ENCODE data around the gene SPP1. TPM values are rescaled to one million over a fixed set of nuclear protein-coding genes. Genes with fewer than 3 reads are reported as not detected.

Gene SPP1
- polyA plus RNA-seq, 1 of the 3 experiments (the other 2 are of a cell fraction) = 0.82 TPM

DNA sequence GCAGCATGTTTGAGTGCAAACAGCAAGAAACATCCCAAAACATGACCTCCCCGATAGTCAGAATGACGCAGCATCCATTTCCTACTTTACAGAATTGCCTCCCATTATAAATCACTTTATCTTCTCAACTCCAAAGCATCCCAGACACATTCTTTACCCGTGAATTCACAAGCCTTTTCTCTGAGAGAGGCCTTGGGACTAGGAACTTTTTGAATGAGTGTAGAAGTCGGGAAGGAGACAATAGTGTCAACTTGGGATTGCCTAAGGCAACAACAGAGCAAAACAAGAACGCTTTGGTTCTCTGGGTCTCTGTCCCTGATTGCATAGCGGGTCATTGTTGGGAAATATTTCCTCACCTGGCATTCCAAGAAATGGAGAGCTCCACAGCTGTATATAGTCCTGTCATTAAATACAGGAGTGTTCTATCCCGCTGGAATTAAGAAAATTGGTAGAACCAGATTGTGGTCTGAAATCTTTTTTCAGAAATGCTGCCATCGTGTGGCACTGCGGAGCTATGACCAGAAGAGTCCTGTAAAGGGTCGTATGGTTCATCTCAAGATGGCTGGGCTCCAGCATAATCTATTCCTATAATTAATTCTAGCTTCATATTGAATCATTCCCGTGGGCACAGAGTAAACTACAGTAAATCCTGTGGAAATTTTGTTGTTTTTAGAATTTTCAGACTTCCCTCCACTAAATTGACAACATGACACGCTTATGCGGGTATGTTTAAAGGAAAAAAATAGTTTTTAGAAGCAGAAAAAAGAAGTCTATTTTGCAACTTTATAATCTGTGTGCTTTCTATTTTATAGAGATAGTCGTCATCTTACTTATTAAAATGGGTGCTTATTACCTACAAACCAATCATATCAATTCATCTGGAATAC lies 2.0 kb upstream of the SPP1 start:
- H4K20me1 ChIP-seq (ENCODE audit: insufficient read depth) = no peaks in the 10 kb centered on the region
- no peaks in the 10 kb centered on the region for H3K36me3 ChIP-seq (replicated peaks in 1 of 2; ENCODE audit: control insufficient read depth in 1 of 2, insufficient read depth in 2 of 2, low read length in 1 of 2)
- no peaks in the 10 kb centered on the region for H3K9me3 ChIP-seq
- peak overlapping the region in 1 of 2 experiments; percentile 69; a peak in 2 of 4 replicates for H3K27ac ChIP-seq (ENCODE audit: low read depth in 2 of 2, low read length in 1 of 2)
- 30% methylated on average over 14 of the region's 14 CpGs for WGBS (ENCODE audit: low lambda C conversion rate)
- no peak for TF ChIP-seq EP300 (IDR thresholded peaks at IDR 0.05; ENCODE audit: borderline replicate concordance in 1 of 2, low read depth in 1 of 2, low read length in 1 of 2)
- TF ChIP-seq, protein P1, sequence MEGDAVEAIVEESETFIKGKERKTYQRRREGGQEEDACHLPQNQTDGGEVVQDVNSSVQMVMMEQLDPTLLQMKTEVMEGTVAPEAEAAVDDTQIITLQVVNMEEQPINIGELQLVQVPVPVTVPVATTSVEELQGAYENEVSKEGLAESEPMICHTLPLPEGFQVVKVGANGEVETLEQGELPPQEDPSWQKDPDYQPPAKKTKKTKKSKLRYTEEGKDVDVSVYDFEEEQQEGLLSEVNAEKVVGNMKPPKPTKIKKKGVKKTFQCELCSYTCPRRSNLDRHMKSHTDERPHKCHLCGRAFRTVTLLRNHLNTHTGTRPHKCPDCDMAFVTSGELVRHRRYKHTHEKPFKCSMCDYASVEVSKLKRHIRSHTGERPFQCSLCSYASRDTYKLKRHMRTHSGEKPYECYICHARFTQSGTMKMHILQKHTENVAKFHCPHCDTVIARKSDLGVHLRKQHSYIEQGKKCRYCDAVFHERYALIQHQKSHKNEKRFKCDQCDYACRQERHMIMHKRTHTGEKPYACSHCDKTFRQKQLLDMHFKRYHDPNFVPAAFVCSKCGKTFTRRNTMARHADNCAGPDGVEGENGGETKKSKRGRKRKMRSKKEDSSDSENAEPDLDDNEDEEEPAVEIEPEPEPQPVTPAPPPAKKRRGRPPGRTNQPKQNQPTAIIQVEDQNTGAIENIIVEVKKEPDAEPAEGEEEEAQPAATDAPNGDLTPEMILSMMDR (IDR thresholded peaks at IDR 0.05) = peak; percentile 88
- TF ChIP-seq TCF12 (IDR thresholded peaks at IDR 0.05) = no peak
- no peak for TF ChIP-seq JUND (IDR thresholded peaks at IDR 0.05)
- TF ChIP-seq GATA2 (CRISPR knock-in tag; IDR thresholded peaks at IDR 0.05) = no peak
- no peak for TF ChIP-seq ELF1 (IDR thresholded peaks at IDR 0.05)
- TF ChIP-seq, protein P2, sequence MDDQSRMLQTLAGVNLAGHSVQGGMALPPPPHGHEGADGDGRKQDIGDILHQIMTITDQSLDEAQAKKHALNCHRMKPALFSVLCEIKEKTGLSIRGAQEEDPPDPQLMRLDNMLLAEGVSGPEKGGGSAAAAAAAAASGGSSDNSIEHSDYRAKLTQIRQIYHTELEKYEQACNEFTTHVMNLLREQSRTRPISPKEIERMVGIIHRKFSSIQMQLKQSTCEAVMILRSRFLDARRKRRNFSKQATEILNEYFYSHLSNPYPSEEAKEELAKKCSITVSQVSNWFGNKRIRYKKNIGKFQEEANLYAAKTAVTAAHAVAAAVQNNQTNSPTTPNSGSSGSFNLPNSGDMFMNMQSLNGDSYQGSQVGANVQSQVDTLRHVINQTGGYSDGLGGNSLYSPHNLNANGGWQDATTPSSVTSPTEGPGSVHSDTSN (IDR thresholded peaks at IDR 0.05) = 0 out of 2 replicates have a peak, but pooled peaks have one; percentile 9
- no peak for TF ChIP-seq FOXM1 (IDR thresholded peaks at IDR 0.05; ENCODE audit: low read depth)
- no peak for TF ChIP-seq RFX5 (IDR thresholded peaks at IDR 0.05; ENCODE audit: low read length)
- TF ChIP-seq, protein P3, sequence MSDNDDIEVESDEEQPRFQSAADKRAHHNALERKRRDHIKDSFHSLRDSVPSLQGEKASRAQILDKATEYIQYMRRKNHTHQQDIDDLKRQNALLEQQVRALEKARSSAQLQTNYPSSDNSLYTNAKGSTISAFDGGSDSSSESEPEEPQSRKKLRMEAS (IDR thresholded peaks at IDR 0.05; ENCODE audit: low read depth) = no peak
- no peak for TF ChIP-seq NFIC (IDR thresholded peaks at IDR 0.05; ENCODE audit: borderline replicate concordance)
- no peak for TF ChIP-seq EZH2phosphoT487 (IDR thresholded peaks at IDR 0.05; ENCODE audit: borderline replicate concordance, low read depth)
- TF ChIP-seq NRF1 (IDR thresholded peaks at IDR 0.05; ENCODE audit: low read depth, low read length) = no peak
- TF ChIP-seq SIN3A (IDR thresholded peaks at IDR 0.05; ENCODE audit: borderline replicate concordance, low read depth, low read length) = no peak
- no peak; the same call in 1 of the 2 replicates for TF ChIP-seq FOSL2 (IDR thresholded peaks at IDR 0.05; ENCODE audit: borderline replicate concordance, low read depth)
- TF ChIP-seq RAD21 (IDR thresholded peaks at IDR 0.05; ENCODE audit: low read length) = peak; percentile 77
- TF ChIP-seq RXRA (IDR thresholded peaks at IDR 0.05; ENCODE audit: borderline replicate concordance, low read depth) = no peak
- TF ChIP-seq SMC3 (IDR thresholded peaks at IDR 0.05; ENCODE audit: low read depth, low read length) = peak; percentile 75
- no peaks in the 10 kb centered on the region; a peak in 1 of 4 replicates for H3K4me1 ChIP-seq (ENCODE audit: control insufficient read depth in 1 of 2, insufficient read depth in 2 of 2, low read depth in 1 of 2, low read length in 1 of 2)
- CTCF ChIA-PET = interaction anchor here (0.6 to 12.0 kb wide), 32 partner anchors 9 to 554 kb away, joined by 3 to 182 read pairs (median 4); no protein-coding TSS in a partner anchor
- H3K27me3 ChIP-seq (ENCODE audit: insufficient read depth) = peaks cover 10% of the 10 kb centered on the region; the same call in 1 of the 2 replicates
- peak overlapping the region; percentile 56 for H2AFZ ChIP-seq (ENCODE audit: low read depth)
- no peaks in the 10 kb centered on the region for H3F3A ChIP-seq (replicated peaks; ENCODE audit: insufficient read depth)
- H3K79me2 ChIP-seq (ENCODE audit: insufficient read depth) = no peaks in the 10 kb centered on the region
- H3K9ac ChIP-seq = peak overlapping the region; percentile 36; the same call in 1 of the 2 replicates
- POLR2A ChIA-PET = no interaction called here
- peak overlapping the region; percentile 29 to 36; a peak in 3 of 4 replicates for H3K4me3 ChIP-seq (ENCODE audit: low read depth in 2 of 2, low read length in 1 of 2)
- H3K4me2 ChIP-seq = peak overlapping the region; percentile 64; the same call in 1 of the 2 replicates
- H3K9me2 ChIP-seq = peaks cover 3% of the 10 kb centered on the region; the same call in 1 of the 2 replicates
- peak; percentile 66 for DNase-seq

All from SK-N-SH (cell line).